GM19193 (cell line): ENCODE data around the gene FHDC1.

Source experiments
- POLR2A ChIP-seq: IDR thresholded peaks from 4 replicates; pipeline ENCODE4 v1.6.1; 2011; ENCODE audit not compliant: insufficient read depth, insufficient read length; ENCODE audit errors: extremely low read depth

FHDC1 gene

GRCh38 chr4:152997771-152998487 lies 61.8 kb downstream of the FHDC1 start:
- no peak for TF ChIP-seq POLR2A

- no peak for TF ChIP-seq POLR2A
Measured at GRCh38 chr4:152998861-152999260, 62.7 kb downstream of the FHDC1 start.

GRCh38 chr4:152999346-153000075 lies 63.4 kb downstream of the FHDC1 start:
- no peak for TF ChIP-seq POLR2A

DNA sequence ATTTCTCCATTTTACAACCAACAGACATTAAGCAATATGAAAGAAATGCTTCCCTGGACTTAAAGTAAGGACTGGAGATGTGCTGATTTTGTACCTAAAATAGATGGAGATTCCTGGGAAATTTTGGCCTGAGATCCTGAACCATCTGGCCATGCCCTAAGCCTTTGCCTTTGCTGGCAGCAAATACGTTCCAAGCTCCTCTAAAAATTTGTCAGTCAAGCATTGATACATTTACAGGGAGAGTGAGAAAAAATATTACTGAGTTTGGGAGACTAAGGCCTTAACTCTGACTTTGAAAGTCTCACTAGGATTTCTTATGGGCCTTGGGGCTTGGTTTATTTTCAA lies 63.9 kb downstream of the FHDC1 start:
- TF ChIP-seq POLR2A = no peak

- TF ChIP-seq POLR2A = no peak
Measured at GRCh38 chr4:153001626-153002025, 65.5 kb downstream of the FHDC1 start.

DNA sequence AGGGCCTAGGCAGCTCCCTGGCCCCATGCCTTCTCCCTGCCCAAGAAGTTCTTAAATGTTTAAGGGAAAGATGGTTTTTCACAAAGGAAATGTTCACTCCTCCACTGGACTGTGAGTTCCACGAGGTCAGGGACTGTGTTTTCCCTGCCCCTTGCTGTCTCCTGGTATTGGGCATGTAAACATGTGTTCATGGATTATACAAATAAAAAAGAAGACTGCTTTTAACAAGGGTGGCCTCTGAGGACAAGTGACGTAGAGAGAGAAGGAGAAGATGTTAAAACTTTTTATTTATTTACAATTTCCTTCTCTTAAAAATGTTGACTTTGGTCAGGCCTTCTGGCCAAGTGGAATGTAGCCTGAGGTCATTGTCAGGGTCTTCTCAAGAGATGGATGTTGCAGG lies 66.0 kb downstream of the FHDC1 start:
- no peak for TF ChIP-seq POLR2A

GRCh38 chr4:153004081-153004850 lies 68.1 kb downstream of the FHDC1 start:
- TF ChIP-seq POLR2A = no peak

- no peak for TF ChIP-seq POLR2A
Measured at GRCh38 chr4:153005899-153006381, 69.8 kb downstream of the FHDC1 start.

- no peak for TF ChIP-seq POLR2A
Measured at GRCh38 chr4:153008578-153009199, 72.6 kb downstream of the FHDC1 start.

DNA sequence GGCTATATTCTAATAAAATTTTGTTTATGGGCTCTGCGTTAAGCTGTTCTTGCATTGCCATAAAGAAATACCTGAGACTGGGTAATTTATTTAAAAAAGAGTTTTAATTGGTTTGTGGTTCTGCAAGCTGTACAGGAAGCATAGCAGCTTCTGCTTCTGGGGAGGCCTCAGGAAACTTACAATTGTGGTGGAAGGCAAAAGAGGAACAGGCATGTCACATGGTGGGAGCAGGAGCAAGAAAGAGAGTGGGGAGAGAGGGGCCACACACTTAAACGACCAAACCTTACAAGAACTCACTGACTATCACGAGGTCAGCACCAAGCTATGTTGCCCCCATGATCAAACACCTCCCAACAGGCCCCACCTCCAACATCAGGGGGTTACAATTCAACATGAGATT lies 74.0 kb downstream of the FHDC1 start:
- no peak for TF ChIP-seq POLR2A

DNA sequence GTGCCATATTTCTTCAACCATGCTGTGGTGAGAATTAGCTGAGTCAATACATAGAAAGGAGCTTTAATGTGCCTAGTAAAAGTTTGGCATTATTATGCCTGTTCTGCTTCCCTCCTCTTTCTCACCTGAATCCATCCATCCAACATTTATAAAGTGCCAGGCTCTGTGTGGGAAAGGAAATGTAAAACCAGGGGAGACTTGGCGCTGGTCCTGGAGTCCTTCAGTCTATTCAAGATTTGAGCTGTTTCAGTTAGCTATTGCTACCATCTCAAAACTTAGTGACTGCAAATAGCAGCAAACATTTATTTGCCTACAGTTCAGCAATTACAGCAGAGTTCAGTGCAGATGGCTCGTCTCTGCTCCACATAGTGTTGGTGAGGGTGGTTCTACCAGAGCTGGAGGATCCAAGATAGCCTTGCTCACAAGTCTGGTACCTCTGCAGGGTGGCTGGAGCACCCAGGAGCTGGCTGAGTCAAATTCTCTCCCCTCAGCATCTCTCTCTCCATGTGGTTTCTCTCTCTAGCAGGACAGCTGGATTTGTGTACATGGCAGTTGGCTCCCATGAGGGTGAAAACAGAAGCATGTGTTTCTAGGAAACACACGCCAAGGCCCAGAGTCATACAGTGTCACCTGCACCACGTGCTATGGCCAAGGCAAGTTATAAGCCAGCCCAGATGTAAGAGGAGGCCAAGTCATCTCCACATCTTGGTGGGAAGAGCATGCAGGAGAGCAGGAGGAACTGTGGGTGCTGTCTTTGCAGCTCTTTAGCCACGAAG lies 77.3 kb downstream of the FHDC1 start:
- no peak for TF ChIP-seq POLR2A

GRCh38 chr4:153014460-153014859 lies 78.3 kb downstream of the FHDC1 start:
- no peak for TF ChIP-seq POLR2A

DNA sequence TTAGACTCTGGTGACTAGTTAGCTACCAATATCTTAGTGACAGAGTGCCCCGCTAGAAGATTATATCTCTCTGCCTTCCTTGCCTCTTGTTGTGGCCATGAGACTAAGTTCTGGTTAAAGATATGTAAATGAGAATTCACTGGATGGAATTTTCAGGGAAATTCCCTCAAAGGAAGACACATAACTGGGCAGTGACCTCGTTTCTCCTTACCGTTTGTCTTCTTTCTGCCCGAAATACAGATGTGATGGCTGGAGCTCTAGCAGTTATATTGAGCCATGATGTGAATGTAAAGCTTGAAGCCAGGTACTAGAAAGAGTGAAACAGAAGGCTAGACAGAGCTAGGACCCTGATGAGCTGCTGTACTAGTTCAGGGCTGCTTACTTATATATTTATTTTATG lies 80.5 kb downstream of the FHDC1 start:
- TF ChIP-seq POLR2A = no peak

DNA sequence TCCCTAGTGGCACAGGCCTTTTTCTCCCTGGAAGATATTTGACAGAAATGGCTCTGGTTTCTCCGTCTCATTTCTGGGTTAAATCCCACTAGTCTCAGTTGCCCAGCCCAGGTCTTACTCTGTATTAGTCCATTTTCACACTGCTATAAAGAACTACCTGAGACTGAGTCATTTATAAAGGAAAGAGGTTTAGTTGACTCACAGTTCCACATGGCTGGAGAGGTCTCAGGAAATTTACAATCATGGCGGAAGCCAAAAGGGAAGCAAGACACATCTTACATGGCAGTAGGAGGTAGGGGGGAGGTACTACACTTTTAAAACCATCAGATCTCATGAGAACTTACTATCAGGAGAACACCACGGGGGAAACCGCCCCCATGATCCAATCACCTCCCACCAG lies 81.9 kb downstream of the FHDC1 start:
- no peak for TF ChIP-seq POLR2A
